ENCODE data around the gene GPR173.

DNA sequence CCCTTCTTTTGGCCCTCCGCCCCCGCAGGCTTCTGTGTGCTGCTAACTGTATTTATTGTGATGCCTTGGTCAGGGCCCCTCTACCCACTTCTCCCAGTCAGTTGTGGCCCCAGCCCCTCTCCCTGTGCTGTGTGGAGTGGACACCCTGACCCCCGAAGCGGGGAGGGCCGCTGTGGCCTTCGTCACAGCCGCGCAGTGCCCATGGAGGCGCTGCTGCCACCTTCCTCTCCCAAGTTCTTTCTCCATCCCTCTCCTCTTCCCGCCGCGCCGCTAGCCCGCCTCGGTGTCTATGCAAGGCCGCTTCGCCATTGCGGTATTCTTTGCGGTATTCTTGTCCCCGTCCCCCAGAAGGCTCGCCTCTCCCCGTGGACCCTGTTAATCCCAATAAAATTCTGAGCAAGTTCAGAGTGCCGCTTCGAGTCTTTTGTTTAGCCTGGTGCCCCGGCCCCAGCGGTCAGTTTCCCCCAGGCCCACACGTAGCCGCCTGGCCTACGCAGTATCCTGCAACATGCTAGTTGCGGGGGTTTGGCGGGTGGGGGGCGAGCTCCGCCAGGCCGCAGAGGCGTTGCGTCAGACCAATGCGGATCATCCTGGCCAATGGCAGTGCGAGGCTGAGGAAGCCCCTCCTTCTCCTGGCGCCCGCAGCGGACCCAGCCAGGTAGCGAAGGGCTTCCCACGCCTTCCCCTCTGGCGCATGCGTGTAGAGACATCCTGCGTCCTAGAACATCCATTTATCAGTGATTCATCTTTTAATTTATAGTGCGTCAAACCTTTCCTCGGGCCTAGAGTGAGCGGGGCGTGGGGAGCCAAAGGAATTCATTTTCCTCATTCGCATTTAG lies 39.8 kb downstream of the GPR173 start:
- TF ChIP-seq CTCF (conservative IDR thresholded peaks at IDR 0.05; ENCODE audit: low read depth, low read length) (no peak), EZH2 (IDR thresholded peaks at IDR 0.05; ENCODE audit: borderline replicate concordance, low read depth, low read length, poor library complexity, severe bottlenecking) (no peak)
